Measurements from ENCODE around the gene RNF126.

- TF ChIP-seq, protein P1, sequence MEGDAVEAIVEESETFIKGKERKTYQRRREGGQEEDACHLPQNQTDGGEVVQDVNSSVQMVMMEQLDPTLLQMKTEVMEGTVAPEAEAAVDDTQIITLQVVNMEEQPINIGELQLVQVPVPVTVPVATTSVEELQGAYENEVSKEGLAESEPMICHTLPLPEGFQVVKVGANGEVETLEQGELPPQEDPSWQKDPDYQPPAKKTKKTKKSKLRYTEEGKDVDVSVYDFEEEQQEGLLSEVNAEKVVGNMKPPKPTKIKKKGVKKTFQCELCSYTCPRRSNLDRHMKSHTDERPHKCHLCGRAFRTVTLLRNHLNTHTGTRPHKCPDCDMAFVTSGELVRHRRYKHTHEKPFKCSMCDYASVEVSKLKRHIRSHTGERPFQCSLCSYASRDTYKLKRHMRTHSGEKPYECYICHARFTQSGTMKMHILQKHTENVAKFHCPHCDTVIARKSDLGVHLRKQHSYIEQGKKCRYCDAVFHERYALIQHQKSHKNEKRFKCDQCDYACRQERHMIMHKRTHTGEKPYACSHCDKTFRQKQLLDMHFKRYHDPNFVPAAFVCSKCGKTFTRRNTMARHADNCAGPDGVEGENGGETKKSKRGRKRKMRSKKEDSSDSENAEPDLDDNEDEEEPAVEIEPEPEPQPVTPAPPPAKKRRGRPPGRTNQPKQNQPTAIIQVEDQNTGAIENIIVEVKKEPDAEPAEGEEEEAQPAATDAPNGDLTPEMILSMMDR (IDR thresholded peaks at IDR 0.05), result no peak
- TF ChIP-seq EP300 (IDR thresholded peaks at IDR 0.05), result no peak
- no peak for TF ChIP-seq POLR2A (IDR thresholded peaks at IDR 0.05)
- no peak for TF ChIP-seq POLR2AphosphoS5 (IDR thresholded peaks at IDR 0.05)
Observed at GRCh38 chr19:633786-634639, 29.0 kb downstream of the RNF126 start.
